ENCODE measurements around the gene DDIT4. TPM values are rescaled to one million over a fixed set of nuclear protein-coding genes. Genes with fewer than 3 reads are reported as not detected.

The DDIT4 gene
- total and polyA plus RNA-seq, 9 of the 15 experiments (the other 6 are each of a cell fraction or from before 2014, with no cell fraction given) = 8.2 to 675 (median 159) TPM

GRCh38 chr10:72274730-72275350 is 1.1 kb downstream of the DDIT4 start (continued):
- peak in 1 of 2 experiments; percentile 50; a peak in 3 of 4 replicates for TF ChIP-seq MAZ (CRISPR knock-in tag; conservative IDR thresholded peaks at IDR 0.05 in 1 of 2, IDR thresholded peaks at IDR 0.05 in 1 of 2)
- no peak for TF ChIP-seq CREB5 (CRISPR knock-in tag; IDR thresholded peaks at IDR 0.05)
- no peak for TF ChIP-seq TRIM24 (IDR thresholded peaks at IDR 0.05)
- peak; percentile 71; the same call in 1 of the 2 replicates for TF ChIP-seq PTBP1 (IDR thresholded peaks at IDR 0.05; ENCODE audit: low read depth, low read length)
- no peak for TF ChIP-seq NKRF (IDR thresholded peaks at IDR 0.05; ENCODE audit: borderline replicate concordance)
- TF ChIP-seq ZMIZ1 (IDR thresholded peaks at IDR 0.05; ENCODE audit: low read depth in 2 of 2, low read length in 2 of 2) = no peak
- no peak for TF ChIP-seq SFPQ (IDR thresholded peaks at IDR 0.05; ENCODE audit: low read depth, low read length)
- no peak for TF ChIP-seq MTA3 (IDR thresholded peaks at IDR 0.05; ENCODE audit: borderline replicate concordance)
- TF ChIP-seq ZNF184 (CRISPR knock-in tag; IDR thresholded peaks at IDR 0.05) = no peak
- no peak for TF ChIP-seq ELK3 (CRISPR knock-in tag; IDR thresholded peaks at IDR 0.05)
- TF ChIP-seq BHLHE40 (IDR thresholded peaks at IDR 0.05; ENCODE audit: low read length) = no peak; the same call in 1 of the 2 replicates
- TF ChIP-seq PHB2 (IDR thresholded peaks at IDR 0.05; ENCODE audit: low read depth) = no peak
- no peak for TF ChIP-seq GTF2E2 (tag; IDR thresholded peaks at IDR 0.05)
- no peak for TF ChIP-seq MTA2 (IDR thresholded peaks at IDR 0.05; ENCODE audit: low read depth)
- no peak for TF ChIP-seq ZNF217 (CRISPR knock-in tag; IDR thresholded peaks at IDR 0.05)
- no peak for TF ChIP-seq NUFIP1 (IDR thresholded peaks at IDR 0.05; ENCODE audit: partially characterized antibody)
- TF ChIP-seq NFATC3 (IDR thresholded peaks at IDR 0.05) = no peak
- TF ChIP-seq HES1 (IDR thresholded peaks at IDR 0.05; ENCODE audit: low read depth) = no peak
